WTC11 (cell line): ENCODE measurements around the gene XPNPEP3. TPM values are rescaled to one million over a fixed set of nuclear protein-coding genes. Genes with fewer than 3 reads are reported as not detected.
"Not testable (repeated sequence)": the region's sequence is repeated elsewhere in the genome, so short reads cannot be mapped to it uniquely, and the experiment has no call there.

Experiments
- ATAC-seq: fragments of 200-7000 bp; cut with Tn5 transposase; 2 replicates; pipeline ENCODE4 v1.10.0; 2021; ENCODE audit warnings: mild to moderate bottlenecking, moderate library complexity
- CTCF ChIA-PET: fragments of 300-600 bp; sonication (Branson Sonifier 250); formaldehyde crosslinking; loops from one replicate; lab custom pipeline; 2021; ENCODE audit warnings: antibody characterized with exemption; lab: Charles Lee
- POLR2A ChIA-PET: fragments of 350-600 bp; sonication (Branson Sonifier 250); formaldehyde crosslinking; loops from one replicate; lab custom pipeline; 2021; ENCODE audit warnings: antibody characterized with exemption; lab: Charles Lee
- DNase-seq: peaks from one replicate; pipeline ENCODE4 v3.0.0; 2021; ENCODE audit warnings: low spot score
- H3K27ac Mint-ChIP-seq: 2 replicates; pipeline ENCODE4 v1.8.0; 2021; ENCODE audit warnings: mixed read lengths
- H3K27me3 Mint-ChIP-seq: 2 replicates; pipeline ENCODE4 v1.8.0; 2021; ENCODE audit warnings: low read depth, mild to moderate bottlenecking, moderate library complexity, mixed read lengths
- H3K36me3 Mint-ChIP-seq: 2 replicates; pipeline ENCODE4 v1.8.0; 2021; ENCODE audit warnings: mixed read lengths
- H3K4me1 Mint-ChIP-seq: 2 replicates; pipeline ENCODE4 v1.8.0; 2022; ENCODE audit warnings: mixed read lengths
- H3K4me3 Mint-ChIP-seq: 2 replicates; pipeline ENCODE4 v1.8.0; 2021; ENCODE audit warnings: mild to moderate bottlenecking, moderate library complexity, mixed read lengths
- H3K9me3 Mint-ChIP-seq: 2 replicates; pipeline ENCODE4 v1.8.0; 2021; ENCODE audit warnings: mixed read lengths
- AR ChIP-seq: fragments of 250-450 bp; sonication (Bioruptor Pico); IDR thresholded peaks from 2 replicates; pipeline ENCODE4 v1.9.0; 2021; ENCODE audit warnings: mild to moderate bottlenecking
- ATF6 ChIP-seq: sonication (generic); formaldehyde crosslinking; IDR thresholded peaks from 2 replicates; pipeline ENCODE4 v1.8.1; 2023; ENCODE audit warnings: mild to moderate bottlenecking, missing genetic modification reagents
- ETV6 ChIP-seq: sonication (generic); formaldehyde crosslinking; IDR thresholded peaks from 2 replicates; pipeline ENCODE4 v1.8.1; 2022; ENCODE audit warnings: mild to moderate bottlenecking, missing genetic modification reagents
- FOXP4 ChIP-seq: sonication (generic); formaldehyde crosslinking; IDR thresholded peaks from 2 replicates; pipeline ENCODE4 v1.8.0; 2022; ENCODE audit warnings: mild to moderate bottlenecking, missing genetic modification reagents
- JAZF1 ChIP-seq: fragments of 250-450 bp; sonication (Bioruptor Pico); IDR thresholded peaks from 2 replicates; pipeline ENCODE4 v1.9.0; 2021; ENCODE audit warnings: moderate library complexity, mild to moderate bottlenecking, inconsistent platforms
- NR3C1 ChIP-seq: sonication (generic); formaldehyde crosslinking; conservative IDR thresholded peaks from 2 replicates; pipeline ENCODE4 v1.8.1; 2023; ENCODE audit warnings: low read depth, mild to moderate bottlenecking, missing genetic modification reagents
- PRDM15 ChIP-seq: sonication (generic); formaldehyde crosslinking; IDR thresholded peaks from 2 replicates; pipeline ENCODE4 v1.8.0; 2022; ENCODE audit warnings: missing genetic modification reagents
- USF2 ChIP-seq: sonication (generic); formaldehyde crosslinking; IDR thresholded peaks from 2 replicates; pipeline ENCODE4 v1.8.1; 2023; ENCODE audit warnings: mild to moderate bottlenecking, missing genetic modification reagents, moderate library complexity
- ZMAT4 ChIP-seq: fragments of 250-450 bp; sonication (Bioruptor Pico); IDR thresholded peaks from 2 replicates; pipeline ENCODE4 v1.9.0; 2021; ENCODE audit warnings: mild to moderate bottlenecking
- ZNF263 ChIP-seq: sonication (generic); formaldehyde crosslinking; IDR thresholded peaks from 2 replicates; pipeline ENCODE4 v1.8.1; 2022; ENCODE audit warnings: low read depth, mild to moderate bottlenecking, moderate library complexity, missing genetic modification reagents
- total RNA-seq: library from RNA; stranded (reverse); gene quantifications from 3 replicates; pipeline ENCODE4 v1.2.3, GENCODE V29; 2021

The XPNPEP3 gene
- total RNA-seq, 1 experiment from 2014 or later: 28.2 TPM

- TF ChIP-seq USF2 (no peak), ATF6 (no peak), PRDM15 (no peak), ZMAT4 (no peak), AR (CRISPR knock-in tag) (no peak), NR3C1 (CRISPR knock-in tag) (no peak), JAZF1 (CRISPR knock-in tag) (no peak), ETV6 (CRISPR knock-in tag) (no peak)
These were observed 10.2 kb downstream of the XPNPEP3 start (continued) for GRCh38 chr22:40867109-40867508.

- ATAC-seq, H3K4me1 Mint-ChIP-seq, H3K27ac Mint-ChIP-seq, DNase-seq, H3K27me3 Mint-ChIP-seq, H3K36me3 Mint-ChIP-seq, CTCF ChIA-PET, H3K4me3 Mint-ChIP-seq, H3K9me3 Mint-ChIP-seq: not testable (repeated sequence)
- POLR2A ChIA-PET: interaction anchor here (1.1 kb wide), 1 partner anchor 402 kb away, joined by 3 read pairs; no protein-coding TSS in a partner anchor
These were observed 11.4 kb downstream of the XPNPEP3 start for GRCh38 chr22:40868379-40868778.

- H3K9me3 Mint-ChIP-seq: no peaks in the 10 kb centered on the region
- peaks cover 7% of the 10 kb centered on the region for H3K36me3 Mint-ChIP-seq
- H3K27ac Mint-ChIP-seq: no peak overlapping the region
- CTCF ChIA-PET: no interaction called here
- H3K4me1 Mint-ChIP-seq: no peaks in the 10 kb centered on the region
- ATAC-seq (no peak), DNase-seq (no peak)
- H3K27me3 Mint-ChIP-seq: no peaks in the 10 kb centered on the region
- no peak overlapping the region for H3K4me3 Mint-ChIP-seq
- POLR2A ChIA-PET: no interaction called here
- TF ChIP-seq ZNF263 (CRISPR knock-in tag): no peak
- no peak for TF ChIP-seq FOXP4 (CRISPR knock-in tag)
These were observed 17.1 kb downstream of the XPNPEP3 start for GRCh38 chr22:40874016-40874415.
